Natural killer cell (primary cell): Measurements from ENCODE around the gene EPAS1. TPM values are rescaled to one million over a fixed set of nuclear protein-coding genes. Genes with fewer than 3 reads are reported as not detected.

ENCODE experiments used
- ATAC-seq, 3 donors: fragments of 150-1000 bp in 2 of 3; fragments of 200-7000 bp in 1 of 3; cut with Tn5 transposase; 1 replicate in 1 of 3; 2 replicates in 2 of 3; pipeline ENCODE4 v1.10.0; 2021; ENCODE audit warnings: mild to moderate bottlenecking in 2 of 3, moderate library complexity in 2 of 3
- DNase-seq, 2 donors: peaks; one replicate each; pipeline versions ENCODE4 v3.0.0 to v3.0.0-alpha.2; 2013 to 2021; ENCODE audit warnings: mixed read lengths in 1 of 2
- H3K27ac ChIP-seq: one replicate; pipeline ENCODE4 v1.5.1; 2013; ENCODE audit warnings: mild to moderate bottlenecking, low read length
- H3K27me3 ChIP-seq: one replicate; pipeline ENCODE4 v1.6.1; 2013; ENCODE audit warnings: low read length; ENCODE audit not compliant: control insufficient read depth, insufficient read depth
- H3K36me3 ChIP-seq: one replicate; pipeline ENCODE4 v1.6.1; 2013; ENCODE audit warnings: low read length; ENCODE audit not compliant: control insufficient read depth, insufficient read depth
- H3K4me1 ChIP-seq: one replicate; pipeline ENCODE4 v1.6.1; 2013; ENCODE audit warnings: low read length; ENCODE audit not compliant: control insufficient read depth, insufficient read depth
- H3K4me3 ChIP-seq: one replicate; pipeline ENCODE4 v1.5.1; 2013; ENCODE audit warnings: low read length
- H3K9me3 ChIP-seq: one replicate; pipeline ENCODE4 v1.6.1; 2013; ENCODE audit warnings: low read length; ENCODE audit not compliant: control insufficient read depth, insufficient read depth
- H3K27ac Mint-ChIP-seq, 2 donors: one replicate each; pipeline ENCODE4 v1.8.0; 2022; ENCODE audit warnings: mild to moderate bottlenecking in 2 of 2, mixed read lengths in 2 of 2, moderate library complexity in 1 of 2
- H3K27me3 Mint-ChIP-seq, 2 donors: one replicate each; pipeline ENCODE4 v1.8.0; 2022; ENCODE audit warnings: low read depth in 2 of 2, mixed read lengths in 2 of 2
- H3K36me3 Mint-ChIP-seq: one replicate; pipeline ENCODE4 v1.8.0; 2022; ENCODE audit warnings: mixed read lengths
- H3K4me1 Mint-ChIP-seq, 2 donors: one replicate each; pipeline ENCODE4 v1.8.0; 2022; ENCODE audit warnings: mixed read lengths in 2 of 2
- H3K4me3 Mint-ChIP-seq: one replicate; pipeline ENCODE4 v1.8.0; 2022; ENCODE audit warnings: mild to moderate bottlenecking, moderate library complexity, mixed read lengths
- H3K9me3 Mint-ChIP-seq, 2 donors: one replicate each; pipeline ENCODE4 v1.8.0; 2022; ENCODE audit warnings: mixed read lengths in 2 of 2
- WGBS: methylation state at CpG from one replicate; pipeline ENCODE4 v1.1.7; 2013; ENCODE audit warnings: missing lambda C conversion rate; ENCODE audit not compliant: insufficient coverage; 5-methylcytosine and 5-hydroxymethylcytosine counted together
- intact Hi-C: fragments of 100-400 bp; cut with micrococcal nuclease; formaldehyde crosslinking; loops from one replicate; pipeline ENCODE4 v1.14.2; 2022
- total RNA-seq, 4 donors: library from RNA; stranded (reverse); fragments of 120-200 nt in 1 of 4; gene quantifications; one replicate each; pipeline versions ENCODE4 v1.2.3 to v1.2.4, GENCODE V29; 2013 to 2022
- TF ChIP-seq, protein P1 (sequence below): fragments of 200-600 bp; IDR thresholded peaks from one replicate; pipeline ENCODE4 v1.8.0; 2022; ENCODE audit warnings: antibody characterized with exemption

The EPAS1 gene
- total RNA-seq, 3 donors from 2014 or later (not counting 1 experiment from before 2014, with no cell fraction given) = 2.1 to 61.4 (median 3.6) TPM

- Mint-ChIP-seq H3K27ac (no peak overlapping the region), H3K9me3 (no peaks in the 10 kb centered on the region), H3K36me3 (no peaks in the 10 kb centered on the region), H3K4me1 (no peaks in the 10 kb centered on the region), H3K27me3 (peaks cover 9 to 13% of the 10 kb centered on the region in 2 donors), H3K4me3 (no peak overlapping the region)
- no peaks in the 10 kb centered on the region for H3K9me3 ChIP-seq
- intact Hi-C loops = no loop called here
- H3K27me3 ChIP-seq = no peaks in the 10 kb centered on the region
- H3K27ac ChIP-seq = no peak overlapping the region
- 88% methylated on average over 4 of the region's 4 CpGs for WGBS
- H3K4me3 ChIP-seq = no peak overlapping the region
- no peaks in the 10 kb centered on the region for H3K4me1 ChIP-seq
- peak in 1 of 2 donors; percentile 35 for DNase-seq
- ATAC-seq = no peak
- H3K36me3 ChIP-seq = no peaks in the 10 kb centered on the region
- TF ChIP-seq, protein P1, sequence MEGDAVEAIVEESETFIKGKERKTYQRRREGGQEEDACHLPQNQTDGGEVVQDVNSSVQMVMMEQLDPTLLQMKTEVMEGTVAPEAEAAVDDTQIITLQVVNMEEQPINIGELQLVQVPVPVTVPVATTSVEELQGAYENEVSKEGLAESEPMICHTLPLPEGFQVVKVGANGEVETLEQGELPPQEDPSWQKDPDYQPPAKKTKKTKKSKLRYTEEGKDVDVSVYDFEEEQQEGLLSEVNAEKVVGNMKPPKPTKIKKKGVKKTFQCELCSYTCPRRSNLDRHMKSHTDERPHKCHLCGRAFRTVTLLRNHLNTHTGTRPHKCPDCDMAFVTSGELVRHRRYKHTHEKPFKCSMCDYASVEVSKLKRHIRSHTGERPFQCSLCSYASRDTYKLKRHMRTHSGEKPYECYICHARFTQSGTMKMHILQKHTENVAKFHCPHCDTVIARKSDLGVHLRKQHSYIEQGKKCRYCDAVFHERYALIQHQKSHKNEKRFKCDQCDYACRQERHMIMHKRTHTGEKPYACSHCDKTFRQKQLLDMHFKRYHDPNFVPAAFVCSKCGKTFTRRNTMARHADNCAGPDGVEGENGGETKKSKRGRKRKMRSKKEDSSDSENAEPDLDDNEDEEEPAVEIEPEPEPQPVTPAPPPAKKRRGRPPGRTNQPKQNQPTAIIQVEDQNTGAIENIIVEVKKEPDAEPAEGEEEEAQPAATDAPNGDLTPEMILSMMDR = no peak
Observed at GRCh38 chr2:46333912-46334311, 36.7 kb downstream of the EPAS1 start.

DNA sequence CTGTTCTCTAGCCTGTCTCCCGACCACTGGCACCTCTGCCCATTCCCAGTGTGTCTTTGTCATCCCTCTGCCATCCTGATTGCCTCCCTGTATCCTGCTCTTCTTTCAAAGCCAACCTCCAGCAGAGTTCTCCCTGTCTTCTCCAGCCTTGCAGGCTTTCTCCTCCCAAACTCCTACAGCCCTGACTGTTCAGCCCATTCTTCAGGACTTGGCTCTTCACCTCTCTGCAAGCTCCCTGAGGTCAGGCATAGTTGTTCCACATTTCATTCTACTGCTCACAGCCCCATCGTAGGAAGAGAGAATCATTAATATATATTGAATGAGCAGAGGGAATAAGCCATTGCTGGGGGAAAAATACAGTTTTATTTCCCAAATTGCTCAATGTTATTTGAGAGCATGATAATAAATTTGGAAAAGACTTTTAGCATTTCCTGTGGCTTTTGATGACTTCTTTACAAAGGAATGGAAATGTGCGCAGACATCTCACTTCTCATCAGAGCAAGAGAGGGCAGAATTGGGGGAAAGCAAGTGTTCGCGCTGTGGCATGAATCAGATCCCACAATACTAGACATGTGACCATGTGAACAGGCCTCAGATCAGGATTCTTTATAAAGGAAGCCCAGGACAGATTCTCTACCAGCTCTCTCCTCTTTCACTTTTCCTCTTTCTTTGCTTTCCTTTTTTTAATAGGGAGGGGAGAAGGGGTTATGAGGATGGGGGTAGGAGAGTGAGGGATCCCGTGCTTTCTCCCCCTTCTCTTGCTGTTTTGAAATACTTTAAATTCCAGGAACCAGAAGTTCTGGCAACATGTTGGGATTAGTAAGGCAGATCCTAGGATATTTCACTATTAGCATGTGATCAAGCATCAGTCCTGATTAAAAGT, 37.4 kb downstream of the EPAS1 start:
- H3K36me3 ChIP-seq = no peaks in the 10 kb centered on the region
- Mint-ChIP-seq H3K27me3 (peaks cover 9 to 13% of the 10 kb centered on the region in 2 donors), H3K4me1 (no peaks in the 10 kb centered on the region), H3K4me3 (no peak overlapping the region), H3K27ac (no peak overlapping the region), H3K9me3 (no peaks in the 10 kb centered on the region), H3K36me3 (no peaks in the 10 kb centered on the region)
- H3K27me3 ChIP-seq = no peaks in the 10 kb centered on the region
- 79% methylated on average over 5 of the region's 6 CpGs for WGBS
- no peak for DNase-seq
- TF ChIP-seq, protein P1 = no peak
- H3K27ac ChIP-seq = no peak overlapping the region
- H3K4me1 ChIP-seq = no peaks in the 10 kb centered on the region
- H3K4me3 ChIP-seq = no peak overlapping the region
- intact Hi-C loops = no loop called here
- ATAC-seq = no peak
- no peaks in the 10 kb centered on the region for H3K9me3 ChIP-seq

DNA sequence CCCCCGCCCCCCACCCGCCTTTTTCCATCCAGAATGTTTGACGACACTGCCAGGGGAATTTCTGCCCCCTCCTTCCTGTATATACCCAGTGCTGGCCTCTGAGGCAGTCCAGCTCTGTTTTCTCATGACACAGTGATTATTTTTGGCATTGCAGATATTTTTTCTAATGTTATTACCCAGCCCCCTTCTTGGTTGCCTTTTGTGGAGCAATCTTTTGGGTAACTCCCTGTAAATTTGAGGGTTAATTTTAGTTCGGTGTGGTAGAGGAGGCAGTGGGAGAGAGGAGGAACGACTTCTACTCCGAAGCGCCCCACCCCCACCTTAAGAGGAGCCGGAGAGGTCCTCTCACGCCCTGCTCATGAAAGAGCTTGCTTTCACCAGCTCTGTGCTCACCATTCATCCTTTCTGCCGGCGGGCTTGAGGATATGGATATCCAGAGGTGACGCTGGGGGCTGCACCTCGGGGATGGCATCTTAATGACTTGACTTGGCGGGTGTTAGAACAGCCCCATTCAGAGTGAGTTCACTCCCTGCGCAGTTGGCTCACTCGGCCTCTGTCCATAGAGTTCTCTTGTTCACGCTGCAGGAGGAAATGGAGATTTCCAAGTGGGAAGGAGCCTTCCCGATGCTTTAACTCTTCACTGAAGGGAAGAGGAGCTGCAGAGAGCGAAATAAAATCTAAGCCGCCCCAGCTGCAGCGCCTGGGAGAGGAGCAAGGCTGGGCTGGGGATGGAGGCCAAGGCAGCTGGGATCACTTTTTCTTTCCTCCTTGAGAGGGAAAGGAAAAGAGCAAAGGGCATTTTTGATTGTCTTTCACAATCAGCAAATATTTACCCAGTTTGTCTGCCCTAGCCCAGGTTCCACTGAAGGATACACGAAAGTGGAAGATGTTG, 38.4 kb downstream of the EPAS1 start:
- H3K27me3 ChIP-seq = no peaks in the 10 kb centered on the region
- no peaks in the 10 kb centered on the region for H3K9me3 ChIP-seq
- no peaks in the 10 kb centered on the region for H3K36me3 Mint-ChIP-seq
- ATAC-seq (no peak), DNase-seq (no peak)
- H3K27ac ChIP-seq = no peak overlapping the region
- no peaks in the 10 kb centered on the region for H3K4me1 Mint-ChIP-seq
- intact Hi-C loops = no loop called here
- no peak overlapping the region for H3K4me3 ChIP-seq
- no peaks in the 10 kb centered on the region for H3K4me1 ChIP-seq
- 83% methylated on average over 19 of the region's 22 CpGs for WGBS
- H3K36me3 ChIP-seq = no peaks in the 10 kb centered on the region
- H3K27me3 Mint-ChIP-seq = peaks cover 9 to 13% of the 10 kb centered on the region in 2 donors
- H3K4me3 Mint-ChIP-seq = no peak overlapping the region
- no peaks in the 10 kb centered on the region for H3K9me3 Mint-ChIP-seq
- TF ChIP-seq, protein P1 = no peak
- no peak overlapping the region for H3K27ac Mint-ChIP-seq
